PFSK-1 (cell line): ENCODE results near the gene STXBP2.

Experiments used
- FOXP2 ChIP-seq: optimal IDR thresholded peaks from 2 replicates; pipeline ENCODE3; 2011; ENCODE audit warnings: borderline replicate concordance, control low read depth, inconsistent platforms; ENCODE audit not compliant: insufficient read depth; ENCODE audit errors: extremely low read length, extremely low read depth
- POLR2AphosphoS5 ChIP-seq: IDR thresholded peaks from 2 replicates; pipeline ENCODE4 v1.6.1; 2012; ENCODE audit warnings: low read depth, mild to moderate bottlenecking, control low read depth, low read length, moderate library complexity
- SIN3A ChIP-seq: IDR thresholded peaks from 2 replicates; pipeline ENCODE4 v1.6.1; 2012; ENCODE audit warnings: mild to moderate bottlenecking, low read length, moderate library complexity, borderline replicate concordance; ENCODE audit not compliant: insufficient read depth
- TAF1 ChIP-seq: IDR thresholded peaks from 2 replicates; pipeline ENCODE4 v1.6.1; 2012; ENCODE audit warnings: low read length, control low read depth, borderline replicate concordance; ENCODE audit not compliant: insufficient read depth
- TF ChIP-seq, protein P1 (sequence below), 2 experiments: IDR thresholded peaks; 2 replicates each; pipeline versions ENCODE4 v1.6.1 to v1.8.0; 2011 to 2012; ENCODE audit warnings: low read depth in 2 of 2, low read length in 2 of 2, control low read depth in 1 of 2, inconsistent platforms in 1 of 2, mild to moderate bottlenecking in 1 of 2, moderate library complexity in 1 of 2; ENCODE audit not compliant: insufficient read depth in 1 of 2

DNA sequence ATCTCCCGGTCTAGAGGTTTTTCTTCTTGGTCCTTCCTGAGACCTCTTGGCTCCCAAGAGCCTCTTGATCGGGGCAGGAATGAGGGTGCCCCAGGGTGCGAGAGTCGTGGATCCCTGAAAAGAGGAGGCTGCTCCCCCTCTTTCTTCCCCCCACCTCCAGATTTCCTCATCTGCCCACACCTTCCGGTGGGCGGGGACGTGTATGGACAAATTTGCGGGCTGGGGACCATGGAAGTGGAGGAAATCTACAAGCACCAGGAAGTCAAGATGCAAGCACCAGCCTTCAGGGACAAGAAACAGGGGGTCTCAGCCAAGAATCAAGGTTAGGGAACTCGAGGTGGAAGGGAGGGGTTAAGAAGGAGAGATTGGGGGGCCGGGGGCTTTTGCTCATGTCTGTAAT lies 39.9 kb downstream of the STXBP2 start, which contains the start of gene MCEMP1:
- TF ChIP-seq, protein P1, sequence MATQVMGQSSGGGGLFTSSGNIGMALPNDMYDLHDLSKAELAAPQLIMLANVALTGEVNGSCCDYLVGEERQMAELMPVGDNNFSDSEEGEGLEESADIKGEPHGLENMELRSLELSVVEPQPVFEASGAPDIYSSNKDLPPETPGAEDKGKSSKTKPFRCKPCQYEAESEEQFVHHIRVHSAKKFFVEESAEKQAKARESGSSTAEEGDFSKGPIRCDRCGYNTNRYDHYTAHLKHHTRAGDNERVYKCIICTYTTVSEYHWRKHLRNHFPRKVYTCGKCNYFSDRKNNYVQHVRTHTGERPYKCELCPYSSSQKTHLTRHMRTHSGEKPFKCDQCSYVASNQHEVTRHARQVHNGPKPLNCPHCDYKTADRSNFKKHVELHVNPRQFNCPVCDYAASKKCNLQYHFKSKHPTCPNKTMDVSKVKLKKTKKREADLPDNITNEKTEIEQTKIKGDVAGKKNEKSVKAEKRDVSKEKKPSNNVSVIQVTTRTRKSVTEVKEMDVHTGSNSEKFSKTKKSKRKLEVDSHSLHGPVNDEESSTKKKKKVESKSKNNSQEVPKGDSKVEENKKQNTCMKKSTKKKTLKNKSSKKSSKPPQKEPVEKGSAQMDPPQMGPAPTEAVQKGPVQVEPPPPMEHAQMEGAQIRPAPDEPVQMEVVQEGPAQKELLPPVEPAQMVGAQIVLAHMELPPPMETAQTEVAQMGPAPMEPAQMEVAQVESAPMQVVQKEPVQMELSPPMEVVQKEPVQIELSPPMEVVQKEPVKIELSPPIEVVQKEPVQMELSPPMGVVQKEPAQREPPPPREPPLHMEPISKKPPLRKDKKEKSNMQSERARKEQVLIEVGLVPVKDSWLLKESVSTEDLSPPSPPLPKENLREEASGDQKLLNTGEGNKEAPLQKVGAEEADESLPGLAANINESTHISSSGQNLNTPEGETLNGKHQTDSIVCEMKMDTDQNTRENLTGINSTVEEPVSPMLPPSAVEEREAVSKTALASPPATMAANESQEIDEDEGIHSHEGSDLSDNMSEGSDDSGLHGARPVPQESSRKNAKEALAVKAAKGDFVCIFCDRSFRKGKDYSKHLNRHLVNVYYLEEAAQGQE (IDR thresholded peaks at IDR 0.05; ENCODE audit: insufficient read depth in 1 of 2, low read depth in 2 of 2, low read length in 2 of 2): no peak
- TF ChIP-seq POLR2AphosphoS5: no peak
- TF ChIP-seq TAF1: no peak
- no peak for TF ChIP-seq SIN3A
- TF ChIP-seq FOXP2: no peak
